H1 (cell line): ENCODE data around the gene NRK. TPM values are rescaled to one million over a fixed set of nuclear protein-coding genes. Genes with fewer than 3 reads are reported as not detected.

Experiments used
- CTCF ChIA-PET: fragments of 300-600 bp; sonication (Branson Sonifier 250); formaldehyde crosslinking; loops from one replicate; lab custom pipeline; 2021; ENCODE audit not compliant: partially characterized antibody; lab: Charles Lee
- POLR2A ChIA-PET: fragments of 300-600 bp; sonication (Branson Sonifier 250); formaldehyde crosslinking; loops from one replicate; lab custom pipeline; 2021; ENCODE audit warnings: inconsistent platforms; ENCODE audit not compliant: partially characterized antibody; lab: Charles Lee
- DNase-seq, 2 experiments: peaks; one replicate each; pipeline versions ENCODE4 v3.0.0 to v3.0.0-alpha.2; 2010 to 2022; ENCODE audit warnings: low spot score in 2 of 2, low read depth in 1 of 2, mixed read lengths in 1 of 2
- FAIRE-seq: peaks from 2 replicates; lab custom pipeline; 2011; peaks lifted over from hg19 to GRCh38; lab: Jason Lieb, UNC
- H2AFZ ChIP-seq: 2 replicates; pipeline ENCODE4 v1.8.1; 2012; ENCODE audit warnings: low read length, inconsistent platforms
- H2AK5ac ChIP-seq: 2 replicates; pipeline ENCODE4 v1.6.1; 2013; ENCODE audit warnings: low read depth, low read length
- H2BK120ac ChIP-seq: replicated peaks from 2 replicates; pipeline ENCODE3; 2013; ENCODE audit warnings: low read depth, low read length, inconsistent platforms
- H2BK12ac ChIP-seq: 2 replicates; pipeline ENCODE4 v1.6.1; 2013; ENCODE audit warnings: low read depth, low read length
- H2BK15ac ChIP-seq: 2 replicates; pipeline ENCODE4 v1.6.1; 2013; ENCODE audit warnings: low read length
- H2BK20ac ChIP-seq: 2 replicates; pipeline ENCODE4 v1.6.1; 2013; ENCODE audit warnings: low read length
- H2BK5ac ChIP-seq: 2 replicates; pipeline ENCODE4 v1.6.1; 2013; ENCODE audit warnings: low read depth, low read length
- H3K14ac ChIP-seq: 2 replicates; pipeline ENCODE4 v1.6.1; 2013; ENCODE audit warnings: inconsistent platforms; ENCODE audit not compliant: insufficient read length
- H3K18ac ChIP-seq: 2 replicates; pipeline ENCODE4 v1.6.1; 2013; ENCODE audit warnings: low read length; ENCODE audit errors: extremely low read depth
- H3K23ac ChIP-seq: 2 replicates; pipeline ENCODE4 v1.6.1; 2013; ENCODE audit warnings: inconsistent platforms; ENCODE audit not compliant: insufficient read length
- H3K23me2 ChIP-seq: 2 replicates; pipeline ENCODE4 v1.6.1; 2013; ENCODE audit warnings: low read depth, low read length
- H3K27ac ChIP-seq: 2 replicates; pipeline ENCODE4 v1.6.1; 2011; ENCODE audit warnings: low read depth, low read length, inconsistent platforms
- H3K27me3 ChIP-seq, 4 experiments: replicated peaks in 1 of 4; 1 replicate in 1 of 4; 2 replicates in 3 of 4; pipeline versions ENCODE4 v1.6.1 to v1.8.1; 2011 to 2013; ENCODE audit warnings: low read length in 3 of 4, mild to moderate bottlenecking in 3 of 4, inconsistent platforms in 2 of 4, mixed read lengths in 2 of 4, moderate library complexity in 1 of 4; ENCODE audit not compliant: control insufficient read depth in 3 of 4, insufficient read depth in 3 of 4; ENCODE audit errors: extremely low read depth in 1 of 4
- H3K36me3 ChIP-seq, 4 experiments: 2 replicates each; pipeline versions ENCODE4 v1.6.1 to v1.8.1; 2011 to 2013; ENCODE audit warnings: mild to moderate bottlenecking in 4 of 4, low read length in 3 of 4, moderate library complexity in 2 of 4, control low read depth in 1 of 4, inconsistent platforms in 1 of 4; ENCODE audit not compliant: insufficient read depth in 4 of 4, control insufficient read depth in 2 of 4
- H3K4ac ChIP-seq: replicated peaks from 2 replicates; pipeline ENCODE3; 2013; ENCODE audit warnings: low read length, low read depth, mixed read lengths, inconsistent platforms; ENCODE audit not compliant: insufficient read length
- H3K4me1 ChIP-seq, 4 experiments: replicated peaks in 1 of 4; 1 replicate in 1 of 4; 2 replicates in 3 of 4; pipeline versions ENCODE4 v1.6.1 to v1.8.1; 2011 to 2013; ENCODE audit warnings: low read length in 3 of 4, inconsistent platforms in 2 of 4, mixed read lengths in 1 of 4; ENCODE audit not compliant: insufficient read depth in 4 of 4, control insufficient read depth in 3 of 4
- H3K4me2 ChIP-seq, 2 experiments: 2 replicates each; pipeline versions ENCODE4 v1.6.1 to v1.8.1; 2011 to 2013; ENCODE audit warnings: low read depth in 2 of 2, low read length in 2 of 2, control low read depth in 1 of 2, inconsistent platforms in 1 of 2, mild to moderate bottlenecking in 1 of 2; ENCODE audit not compliant: insufficient read depth in 1 of 2
- H3K4me3 ChIP-seq, 4 experiments: fragments of 200-600, 300-600 bp in 1 of 4; sonication (generic), shearing (Covaris generic), sonication (Bioruptor Twin) in 1 of 4; 2 replicates each; pipeline versions ENCODE4 v1.5.1 to v1.8.1; 2011 to 2016; ENCODE audit warnings: low read length in 4 of 4, low read depth in 3 of 4, control low read depth in 2 of 4, inconsistent platforms in 2 of 4, mild to moderate bottlenecking in 2 of 4, mixed read lengths in 1 of 4, moderate library complexity in 1 of 4; ENCODE audit not compliant: insufficient read depth in 2 of 4; ENCODE audit errors: extremely low read depth in 1 of 4
- H3K56ac ChIP-seq: replicated peaks from 2 replicates; pipeline ENCODE3; 2013; ENCODE audit warnings: low read depth, mild to moderate bottlenecking, mixed read lengths, low read length, inconsistent platforms; ENCODE audit not compliant: insufficient read length
- H3K79me1 ChIP-seq: 2 replicates; pipeline ENCODE4 v1.6.1; 2013; ENCODE audit warnings: low read depth, low read length, control low read depth
- H3K79me2 ChIP-seq, 2 experiments: 2 replicates each; pipeline versions ENCODE4 v1.6.1 to v1.8.1; 2012 to 2013; ENCODE audit warnings: low read length in 2 of 2, mild to moderate bottlenecking in 2 of 2, inconsistent platforms in 1 of 2; ENCODE audit not compliant: insufficient read depth in 2 of 2, control insufficient read depth in 1 of 2
- H3K9ac ChIP-seq, 4 experiments: replicated peaks in 1 of 4; 1 replicate in 1 of 4; 2 replicates in 3 of 4; pipeline versions ENCODE4 v1.6.1 to v1.8.1; 2011 to 2013; ENCODE audit warnings: low read depth in 3 of 4, low read length in 3 of 4, control low read depth in 2 of 4, mild to moderate bottlenecking in 2 of 4, moderate library complexity in 2 of 4, inconsistent platforms in 1 of 4; ENCODE audit errors: extremely low read depth in 1 of 4
- H3K9me3 ChIP-seq, 2 experiments: 2 replicates each; pipeline versions ENCODE4 v1.6.1 to v1.8.1; 2012 to 2013; ENCODE audit warnings: mild to moderate bottlenecking in 2 of 2, moderate library complexity in 2 of 2, control low read depth in 1 of 2, inconsistent platforms in 1 of 2, low read depth in 1 of 2, low read length in 1 of 2, mixed read lengths in 1 of 2; ENCODE audit not compliant: insufficient read depth in 2 of 2
- H4K20me1 ChIP-seq, 2 experiments: replicated peaks in 1 of 2; 2 replicates each; pipeline versions ENCODE3 to v1.8.1; 2011 to 2013; ENCODE audit warnings: inconsistent platforms in 2 of 2, low read length in 2 of 2, mild to moderate bottlenecking in 1 of 2; ENCODE audit not compliant: insufficient read depth in 2 of 2, control insufficient read depth in 1 of 2
- H4K5ac ChIP-seq: 2 replicates; pipeline ENCODE4 v1.6.1; 2013; ENCODE audit warnings: low read length, low read depth, mixed read lengths, inconsistent platforms; ENCODE audit not compliant: insufficient read length
- H4K8ac ChIP-seq: 2 replicates; pipeline ENCODE4 v1.8.0; 2013; ENCODE audit warnings: mild to moderate bottlenecking, moderate library complexity, low read length, inconsistent platforms; ENCODE audit not compliant: insufficient read depth; ENCODE audit errors: extremely low read depth
- H4K91ac ChIP-seq: replicated peaks from 2 replicates; pipeline ENCODE3; 2013; ENCODE audit warnings: low read length, mixed read lengths, inconsistent platforms; ENCODE audit not compliant: insufficient read length
- RAD21 ChIP-seq, 2 experiments: IDR thresholded peaks in 1 of 2; conservative IDR thresholded peaks in 1 of 2; 2 replicates each; pipeline ENCODE4 v1.6.1; 2011; ENCODE audit warnings: low read depth in 2 of 2, low read length in 2 of 2, improper control_type of control experiment in 1 of 2, inconsistent platforms in 1 of 2, mild to moderate bottlenecking in 1 of 2, moderate library complexity in 1 of 2
- WGBS, 2 experiments: shearing (Covaris generic) in 1 of 2; methylation state at CpG; one replicate each; pipeline versions ENCODE4 v1.1.6 to v1.1.7; 2013 to 2015; ENCODE audit warnings: low lambda C conversion rate in 2 of 2, mixed read lengths in 2 of 2, inconsistent platforms in 1 of 2, low coverage in 1 of 2, missing lambda C conversion rate in 1 of 2; ENCODE audit not compliant: insufficient replicate concordance in 2 of 2, insufficient coverage in 1 of 2, insufficient read length in 1 of 2; ENCODE audit errors: extremely low coverage in 1 of 2, missing lambda C conversion rate in 1 of 2; 5-methylcytosine and 5-hydroxymethylcytosine counted together
- polyA plus RNA-seq, 7 experiments: library from polyadenylated mRNA; depleted of rRNA in 3 of 7; stranded (reverse) in 5 of 7; unstranded in 2 of 7; fragments of >200 nt in 5 of 7; fragments of 200-250 nt in 2 of 7; gene quantifications; 1 replicate in 5 of 7; 2 replicates in 1 of 7; 4 replicates in 1 of 7; pipeline versions ENCODE4 v1.2.1 to v1.2.3, GENCODE V29; 2011 to 2013; ENCODE audit warnings: missing spikeins in 2 of 7, mixed read lengths in 2 of 7
- total RNA-seq: library from RNA; stranded (reverse); fragmentation: NEBNext Ultra II Directional; extraction: Animal tissue kit (Norgen Biotek cat#: 25700); gene quantifications from 2 replicates; pipeline ENCODE4 v1.2.1, GENCODE V29; 2021

The NRK gene
- total and polyA plus RNA-seq, 2 of the 8 experiments (the other 6 are each of a cell fraction or from before 2014, with no cell fraction given), result 0.86 to 8.3 TPM

- WGBS, 2 experiments, result 100% methylated on average over 1 of the region's 1 CpG; no CpG with 5 or more reads in 1 of the 2 experiments
- no peak for DNase-seq
- H3K4me1 ChIP-seq, result no peaks in the 10 kb centered on the region
- no peak overlapping the region for H3K56ac ChIP-seq
- no peaks in the 10 kb centered on the region for H4K20me1 ChIP-seq
- H3K27me3 ChIP-seq, result no peaks in the 10 kb centered on the region
- ChIA-PET CTCF (interaction anchor here (0.6 kb wide), 1 partner anchor 690 kb away, joined by 3 read pairs; no protein-coding TSS in a partner anchor), POLR2A (no interaction called here)
- H3K4me2 ChIP-seq, result no peak overlapping the region
- H3K4ac ChIP-seq, result no peak overlapping the region
- H2BK15ac ChIP-seq, result no peak overlapping the region
- no peak overlapping the region for H2AK5ac ChIP-seq
- no peaks in the 10 kb centered on the region for H3K79me1 ChIP-seq
- H3K9me3 ChIP-seq, result no peaks in the 10 kb centered on the region
- H3K23ac ChIP-seq, result no peak overlapping the region
- no peak overlapping the region for H3K9ac ChIP-seq
- H4K91ac ChIP-seq, result no peak overlapping the region
- no peak overlapping the region for H2BK5ac ChIP-seq
- no peak overlapping the region for H2BK12ac ChIP-seq
- no peak overlapping the region for H3K18ac ChIP-seq
- H2BK20ac ChIP-seq, result no peak overlapping the region
- no peak overlapping the region for H4K5ac ChIP-seq
- H3K23me2 ChIP-seq, result no peaks in the 10 kb centered on the region
- H3K79me2 ChIP-seq, result no peaks in the 10 kb centered on the region
- no peak overlapping the region for H2AFZ ChIP-seq
- no peak for FAIRE-seq
- no peak overlapping the region for H3K27ac ChIP-seq
- TF ChIP-seq RAD21 (IDR thresholded peaks at IDR 0.05 in 1 of 2, conservative IDR thresholded peaks at IDR 0.05 in 1 of 2; ENCODE audit: low read depth in 2 of 2, low read length in 2 of 2), result no peak
- no peaks in the 10 kb centered on the region for H3K36me3 ChIP-seq
- H4K8ac ChIP-seq, result no peak overlapping the region
- no peak overlapping the region for H3K4me3 ChIP-seq
- no peak overlapping the region for H3K14ac ChIP-seq
- no peak overlapping the region for H2BK120ac ChIP-seq
Measured at GRCh38 chrX:105874790-105875189, 52.5 kb downstream of the NRK start.
